ENCODE measurements around the gene SYCN. TPM values are rescaled to one million over a fixed set of nuclear protein-coding genes. Genes with fewer than 3 reads are reported as not detected.

The SYCN gene
- total and polyA plus RNA-seq, 4 donors: 0.18 TPM; not detected in 3

- H3K27ac ChIP-seq (ENCODE audit: low read depth in 1 of 2, low read length in 1 of 2): no peak overlapping the region
- H3K4me1 ChIP-seq (ENCODE audit: control insufficient read depth in 5 of 5, insufficient read depth in 5 of 5, low read length in 5 of 5): peaks cover 0 to 1% (median 0%) of the 10 kb centered on the region in 5 donors
- H3K36me3 ChIP-seq (ENCODE audit: control insufficient read depth in 4 of 4, insufficient read depth in 4 of 4, low read length in 4 of 4): no peaks in the 10 kb centered on the region
- no peak overlapping the region for H3K9ac ChIP-seq (ENCODE audit: insufficient read depth in 1 of 2, low read length in 2 of 2)
- H3K9me3 ChIP-seq (ENCODE audit: control insufficient read depth in 4 of 4, insufficient read depth in 3 of 4, low read length in 3 of 4): peaks cover 0 to 2% (median 0%) of the 10 kb centered on the region in 4 donors
- WGBS, 2 donors: 35 to 38% methylated on average over 22 of the region's 22 CpGs
- no peak for TF ChIP-seq CTCF (IDR thresholded peaks at IDR 0.05; ENCODE audit: control extremely low read depth, extremely low read depth)
- H3K27me3 ChIP-seq (ENCODE audit: control insufficient read depth in 3 of 3, insufficient read depth in 3 of 3, low read length in 2 of 3): peaks cover 0 to 5% (median 0%) of the 10 kb centered on the region in 3 donors
- DNase-seq: peak in 2 of 3 donors; percentile 1 to 29
- H3K4me3 ChIP-seq: no peak overlapping the region
- ATAC-seq (ENCODE audit: insufficient read depth, low FRiP score): peak; percentile 66
Measured at GRCh38 chr19:39237200-39238184, 33.4 kb upstream of the SYCN start.

GRCh38 chr19:39236527-39236926 is 32.5 kb upstream of the SYCN start:
- H3K4me1 ChIP-seq (ENCODE audit: control insufficient read depth in 5 of 5, insufficient read depth in 5 of 5, low read length in 5 of 5): peaks cover 0 to 1% (median 0%) of the 10 kb centered on the region in 5 donors
- H3K27me3 ChIP-seq (ENCODE audit: control insufficient read depth in 3 of 3, insufficient read depth in 3 of 3, low read length in 2 of 3): peaks cover 0 to 5% (median 0%) of the 10 kb centered on the region in 3 donors
- ATAC-seq (ENCODE audit: insufficient read depth, low FRiP score) (no peak), DNase-seq (no peak)
- H3K27ac ChIP-seq (ENCODE audit: low read depth in 1 of 2, low read length in 1 of 2): no peak overlapping the region
- H3K4me3 ChIP-seq: no peak overlapping the region
- peaks cover 0 to 2% (median 0%) of the 10 kb centered on the region in 4 donors for H3K9me3 ChIP-seq (ENCODE audit: control insufficient read depth in 4 of 4, insufficient read depth in 3 of 4, low read length in 3 of 4)
- WGBS, 2 donors: 71 to 80% methylated on average over 9 to 12 of the region's 12 CpGs
- TF ChIP-seq CTCF (IDR thresholded peaks at IDR 0.05; ENCODE audit: control extremely low read depth, extremely low read depth): no peak
- H3K9ac ChIP-seq (ENCODE audit: insufficient read depth in 1 of 2, low read length in 2 of 2): no peak overlapping the region
- no peaks in the 10 kb centered on the region for H3K36me3 ChIP-seq (ENCODE audit: control insufficient read depth in 4 of 4, insufficient read depth in 4 of 4, low read length in 4 of 4)

- no peak for TF ChIP-seq CTCF (IDR thresholded peaks at IDR 0.05; ENCODE audit: control extremely low read depth, extremely low read depth)
- peaks cover 0 to 5% (median 2%) of the 10 kb centered on the region in 3 donors for H3K27me3 ChIP-seq (ENCODE audit: control insufficient read depth in 3 of 3, insufficient read depth in 3 of 3, low read length in 2 of 3)
- H3K27ac ChIP-seq (ENCODE audit: low read depth in 1 of 2, low read length in 1 of 2): no peak overlapping the region
- H3K9ac ChIP-seq (ENCODE audit: insufficient read depth in 1 of 2, low read length in 2 of 2): no peak overlapping the region
- DNase-seq: no peak
- no peaks in the 10 kb centered on the region for H3K36me3 ChIP-seq (ENCODE audit: control insufficient read depth in 4 of 4, insufficient read depth in 4 of 4, low read length in 4 of 4)
- no peak overlapping the region for H3K4me3 ChIP-seq
- H3K4me1 ChIP-seq (ENCODE audit: control insufficient read depth in 5 of 5, insufficient read depth in 5 of 5, low read length in 5 of 5): no peaks in the 10 kb centered on the region
- ATAC-seq (ENCODE audit: insufficient read depth, low FRiP score): no peak
- peaks cover 0 to 3% (median 0%) of the 10 kb centered on the region in 4 donors for H3K9me3 ChIP-seq (ENCODE audit: control insufficient read depth in 4 of 4, insufficient read depth in 3 of 4, low read length in 3 of 4)
- 87 to 94% methylated on average over 5 of the region's 5 CpGs for WGBS, 2 donors
Measured at GRCh38 chr19:39232708-39233107, 28.6 kb upstream of the SYCN start.

All from lung (tissue), 12 donors.